Fibroblast of skin of back (primary cell): ENCODE measurements around the gene CELSR1.

Experiments
- DNase-seq: peaks from one replicate; pipeline ENCODE4 v3.0.0-alpha.2; 2013

CELSR1 gene

GRCh38 chr22:46439576-46440465 lies 97.6 kb downstream of the CELSR1 start:
- DNase-seq, result no peak

- no peak for DNase-seq
Observed at GRCh38 chr22:46439111-46439510, 98.3 kb downstream of the CELSR1 start.

DNA sequence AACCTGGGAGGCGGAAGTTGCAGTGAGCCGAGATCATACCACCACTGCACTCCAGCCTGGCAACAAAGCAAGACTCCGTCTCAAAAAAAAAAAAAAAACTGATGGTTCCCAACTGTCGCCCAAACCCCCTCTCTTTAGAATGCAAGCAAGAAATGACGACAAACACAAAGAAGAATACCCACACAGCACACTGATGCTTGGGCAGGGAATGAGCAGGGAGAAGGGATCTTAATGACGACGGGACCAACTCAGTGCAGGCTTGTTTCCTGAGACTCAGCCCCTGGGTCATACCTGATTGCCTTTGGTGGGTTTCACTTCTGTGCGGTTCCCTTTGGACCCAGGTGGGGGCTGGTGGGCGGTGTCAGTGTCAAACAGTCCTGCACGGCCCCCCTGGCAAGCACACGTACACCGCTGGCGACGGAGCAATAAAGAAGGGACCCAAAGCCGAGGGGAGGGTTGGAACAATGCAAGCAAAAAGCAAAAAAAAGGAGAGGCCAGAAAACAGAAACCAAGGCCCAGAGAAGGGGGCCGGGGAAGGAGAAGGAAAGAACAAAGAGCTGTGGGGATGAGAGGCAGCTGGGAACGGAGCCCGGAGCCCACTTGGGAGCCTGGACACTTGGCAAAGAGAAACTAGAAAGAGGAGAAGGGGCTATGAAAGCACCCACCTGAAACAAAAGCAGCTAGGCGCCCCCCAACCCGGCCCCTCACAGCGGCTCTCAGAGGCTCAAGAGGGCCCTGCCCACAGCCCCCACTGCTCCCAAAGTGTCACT lies 99.6 kb downstream of the CELSR1 start:
- no peak for DNase-seq

GRCh38 chr22:46436595-46437175 lies 100.7 kb downstream of the CELSR1 start:
- DNase-seq, result peak; percentile 56

DNA sequence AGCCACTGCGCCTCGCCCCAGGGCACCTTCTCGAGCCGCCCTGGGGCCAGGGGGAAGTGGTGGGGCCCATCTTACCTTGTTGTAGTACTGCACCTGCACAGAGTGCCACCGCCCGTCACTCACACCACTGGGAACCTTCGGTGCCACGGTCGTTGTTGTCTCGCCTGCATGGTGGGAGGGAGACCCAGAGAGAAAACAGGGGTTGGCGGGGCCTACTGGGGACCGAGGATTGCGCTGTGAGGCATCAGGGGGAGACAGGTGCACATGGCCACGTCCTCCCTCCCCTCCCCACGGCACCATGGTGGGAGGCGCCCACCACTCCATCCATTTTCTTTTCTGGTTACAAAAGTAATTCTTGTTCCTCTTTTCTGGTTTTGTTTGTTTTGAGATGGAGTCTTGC lies 104.1 kb downstream of the CELSR1 start:
- no peak for DNase-seq

DNA sequence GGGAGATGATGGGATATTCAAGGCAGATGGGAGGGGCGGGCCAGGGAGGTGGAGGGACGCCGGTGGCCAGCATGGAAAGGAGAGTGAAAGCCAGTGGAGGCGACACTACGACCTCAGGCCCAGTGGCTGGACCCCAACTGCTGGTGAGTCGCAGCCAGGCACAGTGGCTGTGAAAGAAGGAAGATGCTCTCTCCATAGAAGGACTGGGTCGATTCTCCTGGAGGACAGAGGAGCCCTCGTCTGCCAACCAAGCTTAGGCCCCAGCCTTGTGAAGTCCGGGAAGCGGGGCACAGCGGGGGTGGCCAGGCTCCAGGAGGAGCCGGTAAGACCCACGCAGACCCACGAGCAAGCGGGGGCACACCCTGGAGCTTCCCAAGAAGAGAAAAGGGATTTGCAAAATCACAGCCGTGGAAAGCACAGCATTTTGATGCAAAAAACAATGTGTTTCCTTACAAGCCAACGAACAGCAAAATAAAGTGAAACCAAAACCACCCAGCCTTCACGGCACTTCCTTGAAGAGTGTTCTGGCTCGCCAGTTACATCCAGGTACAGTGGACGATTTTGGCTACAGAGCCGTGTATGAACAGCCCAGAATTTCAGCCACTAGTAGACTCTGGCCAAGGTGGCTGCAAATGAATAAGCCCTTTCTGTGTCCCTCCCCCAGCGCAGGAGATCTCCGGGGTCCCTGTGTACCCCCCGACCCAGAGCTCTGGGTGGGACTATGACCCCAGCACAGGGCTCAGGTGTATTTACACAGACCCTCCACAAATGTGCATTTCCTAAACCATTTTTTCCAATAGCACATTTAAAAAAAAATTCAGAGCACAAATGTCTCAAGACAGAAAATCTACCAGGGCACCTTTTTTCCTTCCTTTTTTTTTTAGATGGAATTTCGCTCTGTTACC lies 105.0 kb downstream of the CELSR1 start:
- no peak for DNase-seq

DNA sequence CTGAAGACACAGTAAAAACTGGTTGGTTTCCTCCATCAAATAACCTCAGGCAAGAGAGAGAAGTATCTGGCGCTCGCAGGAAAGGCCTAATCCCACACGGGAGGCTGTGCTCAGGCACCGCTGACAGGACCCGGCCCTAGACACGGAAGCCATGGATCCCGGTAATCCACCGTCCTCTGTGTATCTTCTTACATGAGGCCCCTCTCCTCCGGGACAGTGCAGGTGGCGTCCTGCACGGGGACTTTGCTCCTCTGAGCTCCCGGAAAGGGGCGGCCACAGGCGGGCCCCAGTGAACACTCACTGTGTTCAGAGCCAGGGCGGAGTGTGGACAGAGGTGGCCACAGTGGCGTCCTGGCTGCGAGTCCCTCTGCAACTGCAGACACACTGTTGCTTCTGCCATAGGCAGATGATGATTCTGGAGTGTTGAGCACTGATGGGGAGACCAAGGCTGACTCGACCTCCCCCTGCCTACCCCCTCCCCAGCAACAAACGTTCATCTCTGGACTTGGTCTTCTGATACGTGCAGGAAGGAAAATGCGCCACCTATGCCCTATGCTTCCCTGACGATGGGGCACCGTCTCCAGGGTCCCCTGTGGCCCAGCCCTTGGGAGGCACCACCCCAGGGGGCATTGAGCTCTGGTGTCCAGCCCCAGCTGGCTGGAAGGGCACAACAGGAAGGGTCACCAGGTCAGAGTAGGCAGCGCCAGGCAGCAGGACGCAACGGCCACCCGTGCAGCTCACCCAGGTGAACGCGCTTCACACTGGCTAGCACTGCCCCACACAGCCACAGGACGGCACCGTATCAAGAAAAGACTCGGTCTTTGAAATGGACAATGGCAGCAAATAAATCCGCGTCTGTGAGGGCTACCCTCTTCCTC lies 106.2 kb downstream of the CELSR1 start:
- no peak for DNase-seq

GRCh38 chr22:46429325-46429853 lies 108.0 kb downstream of the CELSR1 start:
- no peak for DNase-seq

DNA sequence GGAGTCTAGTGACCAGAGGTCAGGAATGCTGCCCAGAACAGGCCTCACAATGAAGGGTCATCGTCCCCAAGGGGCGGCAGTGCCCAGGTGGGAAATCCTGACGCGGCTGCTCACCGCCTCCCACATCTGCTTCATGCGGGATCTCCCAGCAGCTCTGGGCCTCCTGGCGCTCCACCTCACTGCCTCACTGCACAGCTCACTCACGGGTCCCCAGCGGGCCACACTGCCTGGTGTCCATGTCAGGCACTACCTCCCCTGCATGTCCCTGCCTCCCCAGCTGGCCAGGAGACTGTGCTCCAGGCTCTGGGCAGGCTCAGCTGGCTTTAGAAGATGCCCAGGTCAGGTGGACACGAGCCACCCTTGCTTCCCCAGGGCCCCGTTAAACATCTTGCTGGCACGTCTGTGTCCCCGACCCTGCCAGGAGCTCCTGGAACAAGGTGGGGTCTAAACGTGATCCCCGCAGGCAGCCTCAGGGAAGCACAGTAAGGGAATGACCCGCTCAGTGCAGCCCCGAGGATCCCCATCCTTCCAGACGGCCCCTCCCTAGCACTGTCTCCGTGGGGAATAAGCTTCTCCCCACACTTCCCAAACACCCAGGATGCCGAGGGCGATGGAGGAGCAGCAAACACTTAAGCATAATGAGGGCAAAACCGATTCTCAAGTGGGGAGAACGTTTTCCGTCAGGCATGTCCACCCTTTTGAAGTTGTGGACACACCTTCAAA lies 108.7 kb downstream of the CELSR1 start:
- DNase-seq, result no peak

DNA sequence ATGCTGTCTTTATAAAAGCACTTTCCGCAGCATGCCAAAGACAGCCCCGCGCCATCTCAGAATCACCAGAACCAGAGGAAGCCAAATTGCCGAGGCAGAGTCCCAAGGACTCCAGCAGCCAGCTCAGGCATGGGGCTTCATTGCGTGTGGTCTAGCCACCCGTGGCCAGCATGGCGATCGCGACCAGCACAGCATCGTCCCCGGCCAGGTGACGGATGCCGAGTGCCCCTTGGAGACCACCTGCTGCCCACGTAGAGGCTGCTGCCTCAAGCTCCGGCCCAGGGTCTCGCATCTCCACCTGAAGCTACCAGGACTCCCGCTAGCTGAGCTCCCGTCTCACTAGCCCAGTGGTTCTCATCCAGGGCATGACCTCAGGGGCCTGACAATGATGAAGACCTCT lies 109.2 kb downstream of the CELSR1 start:
- DNase-seq, result no peak

- DNase-seq, result peak; percentile 83
Observed at GRCh38 chr22:46425016-46425415, 112.4 kb downstream of the CELSR1 start.

GRCh38 chr22:46424496-46424895 lies 112.9 kb downstream of the CELSR1 start:
- DNase-seq, result no peak

- no peak for DNase-seq
Observed at GRCh38 chr22:46422896-46423295, 114.5 kb downstream of the CELSR1 start.

- no peak for DNase-seq
Observed at GRCh38 chr22:46421267-46421666, 116.2 kb downstream of the CELSR1 start.

DNA sequence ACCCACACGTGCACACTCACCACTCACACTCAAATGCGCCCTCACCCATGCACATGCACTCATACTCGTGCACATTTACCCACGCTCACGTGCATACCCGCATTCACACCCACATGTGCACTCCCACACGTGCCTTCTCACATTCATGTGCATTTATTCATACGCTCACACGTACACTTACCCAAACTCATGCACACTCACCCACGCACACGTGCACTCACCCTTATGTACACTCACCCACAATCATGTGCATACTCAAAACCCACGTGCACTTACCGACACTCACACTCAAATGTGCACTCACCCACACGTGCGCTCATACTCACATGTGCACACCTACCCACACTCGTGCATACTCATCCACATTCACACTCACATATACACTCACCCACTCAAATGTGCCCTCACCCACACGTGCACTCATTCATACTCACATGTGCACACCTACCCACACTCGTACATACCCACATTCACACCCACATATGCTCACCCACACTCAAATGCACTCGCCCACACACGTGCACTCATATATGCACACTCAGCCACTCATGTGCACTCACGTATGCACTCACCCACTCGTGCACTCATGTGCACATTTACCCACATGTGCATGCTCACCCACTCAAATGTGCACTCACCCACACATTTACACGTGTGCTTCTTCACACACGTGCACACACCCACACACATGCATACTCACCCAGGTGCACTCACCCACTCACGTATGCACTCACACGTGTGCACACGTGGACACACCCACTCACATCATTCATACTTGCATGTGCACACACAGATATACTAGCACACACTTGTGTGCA lies 117.5 kb downstream of the CELSR1 start:
- no peak for DNase-seq

DNA sequence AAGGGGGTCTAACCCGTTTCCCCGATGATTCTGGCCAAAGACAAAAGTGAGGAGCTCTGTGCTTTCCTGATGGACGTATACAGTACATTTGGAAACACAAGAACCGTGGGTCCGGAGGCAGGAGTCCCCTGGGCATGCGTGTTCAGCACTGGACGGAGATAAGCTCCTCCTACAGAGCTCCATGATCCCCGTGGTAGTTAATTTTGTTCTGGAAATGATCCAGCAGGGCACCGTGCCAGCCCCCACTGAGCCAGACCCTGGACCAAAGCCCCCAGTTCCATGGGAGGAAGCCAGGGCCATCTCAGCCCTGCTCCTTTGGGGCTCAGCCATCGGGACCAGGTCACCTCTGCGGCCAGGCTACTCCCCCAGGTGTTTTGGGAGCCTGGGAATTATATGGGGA lies 118.6 kb downstream of the CELSR1 start:
- DNase-seq, result no peak

GRCh38 chr22:46417769-46418168 lies 119.7 kb downstream of the CELSR1 start:
- DNase-seq, result no peak

DNA sequence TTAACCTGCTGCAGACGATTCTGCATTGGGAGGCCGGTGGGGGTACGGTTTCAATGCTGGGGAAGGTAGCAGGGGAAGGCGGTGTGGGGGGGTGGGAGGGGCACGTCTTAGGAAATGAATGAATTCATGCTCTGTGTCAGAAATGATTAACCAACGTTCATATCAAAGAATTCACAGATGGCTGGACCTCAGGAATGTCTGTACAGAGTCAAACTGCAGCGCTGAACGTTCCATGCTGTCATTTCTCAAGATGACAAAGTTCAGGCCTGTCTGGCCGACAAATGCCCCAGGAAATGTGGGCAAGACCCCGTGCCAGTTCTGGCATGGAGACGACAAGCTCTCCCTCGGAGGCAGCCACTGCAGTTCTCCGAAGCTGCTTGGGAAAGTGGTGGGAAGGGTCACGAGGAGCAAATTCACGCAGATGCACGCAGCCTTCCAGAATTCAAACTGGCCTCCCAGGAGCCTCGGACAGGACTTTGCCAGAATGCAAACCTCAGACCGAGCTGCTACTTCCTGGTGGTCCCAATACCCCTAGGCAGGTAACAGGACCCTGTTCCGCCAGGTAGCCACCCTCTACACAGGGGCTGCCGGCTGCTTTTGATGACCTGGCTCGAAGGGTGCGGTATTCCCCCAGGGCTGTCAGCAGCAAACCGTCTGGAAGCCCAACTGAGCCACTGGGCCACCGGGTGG lies 120.4 kb downstream of the CELSR1 start:
- peak; percentile 9 for DNase-seq

- DNase-seq, result no peak
Observed at GRCh38 chr22:46416520-46416871, 120.9 kb downstream of the CELSR1 start.
